ENCODE measurements around the gene TMEM106C.

TMEM106C gene

GRCh38 chr12:47949441-47950341, 13.7 kb upstream of the TMEM106C start:
- no peak overlapping the region for H3K4me3 ChIP-seq
- no peaks in the 10 kb centered on the region for H3K9me3 ChIP-seq
- H3K27ac ChIP-seq = no peak overlapping the region
- peaks cover 0 to 11% (median 3%) of the 10 kb centered on the region in 4 donors for H3K4me1 ChIP-seq
- peak; percentile 68 to 83 for TF ChIP-seq CTCF (IDR thresholded peaks at IDR 0.05)
- intact Hi-C loops (cut with DNase I; ENCODE audit: low total_unique reads) = no loop called here
- H3K27me3 ChIP-seq = peaks cover 0 to 7% of the 10 kb centered on the region in 2 donors
- no peaks in the 10 kb centered on the region for H3K36me3 ChIP-seq
- DNase-seq = peak; percentile 63 to 85

GRCh38 chr12:47950856-47951468, 12.4 kb upstream of the TMEM106C start:
- intact Hi-C loops (cut with DNase I; ENCODE audit: low total_unique reads) = no loop called here
- peaks cover 0 to 11% (median 3%) of the 10 kb centered on the region in 4 donors for H3K4me1 ChIP-seq

GRCh38 chr12:47954058-47954457, 9.3 kb upstream of the TMEM106C start:
- no peaks in the 10 kb centered on the region for H3K36me3 ChIP-seq
- no peak for DNase-seq
- intact Hi-C loops (cut with DNase I; ENCODE audit: low total_unique reads) = no loop called here
- H3K4me3 ChIP-seq = no peak overlapping the region
- peaks cover 0 to 4% of the 10 kb centered on the region in 2 donors for H3K27me3 ChIP-seq
- H3K9me3 ChIP-seq = no peaks in the 10 kb centered on the region
- no peak overlapping the region for H3K27ac ChIP-seq
- peaks cover 0 to 4% (median 2%) of the 10 kb centered on the region in 4 donors for H3K4me1 ChIP-seq
- TF ChIP-seq CTCF (IDR thresholded peaks at IDR 0.05) = no peak

More at GRCh38 chr12:47950856-47951468, 12.4 kb upstream of the TMEM106C start:
- H3K27me3 ChIP-seq = peaks cover 0 to 7% of the 10 kb centered on the region in 2 donors
- H3K36me3 ChIP-seq = no peaks in the 10 kb centered on the region
- no peaks in the 10 kb centered on the region for H3K9me3 ChIP-seq
- H3K27ac ChIP-seq = no peak overlapping the region
- TF ChIP-seq CTCF (IDR thresholded peaks at IDR 0.05) = no peak
- no peak overlapping the region for H3K4me3 ChIP-seq
- DNase-seq = no peak

- no peak for DNase-seq
- H3K4me1 ChIP-seq = no peaks in the 10 kb centered on the region
These were observed 8.8 kb upstream of the TMEM106C start for GRCh38 chr12:47954467-47955045.

More at GRCh38 chr12:47954467-47955045, 8.8 kb upstream of the TMEM106C start:
- no peaks in the 10 kb centered on the region for H3K36me3 ChIP-seq
- H3K4me3 ChIP-seq = no peak overlapping the region
- H3K27me3 ChIP-seq = peaks cover 0 to 4% of the 10 kb centered on the region in 2 donors
- no peaks in the 10 kb centered on the region for H3K9me3 ChIP-seq
- TF ChIP-seq CTCF (IDR thresholded peaks at IDR 0.05) = no peak
- intact Hi-C loops (cut with DNase I; ENCODE audit: low total_unique reads) = no loop called here
- no peak overlapping the region for H3K27ac ChIP-seq
